Sciatic nerve (tissue), 2 donors: ENCODE results near the gene IER3IP1. TPM values are rescaled to one million over a fixed set of nuclear protein-coding genes. Genes with fewer than 3 reads are reported as not detected.

Experiments used
- ATAC-seq: fragments of 200-7000 bp; cut with Tn5 transposase; one replicate; pipeline ENCODE4 v1.9.1; 2020; ENCODE audit warnings: mild to moderate bottlenecking, moderate library complexity
- DNase-seq: peaks from one replicate; pipeline ENCODE4 v3.0.0-alpha.2; 2020; ENCODE audit warnings: low spot score
- intact Hi-C: fragments of 100-400 bp; cut with DNase I; formaldehyde crosslinking; loops from one replicate; pipeline ENCODE4 v1.14.2; 2022
- total RNA-seq: library from RNA; stranded (reverse); fragmentation: NEBNext Ultra II Directional; extraction: Animal tissue kit (Norgen Biotek cat#: 25700); gene quantifications from one replicate; pipeline ENCODE4 v1.2.1, GENCODE V29; 2021
- donor health status: DM: no; HTN: no; CAD: no.
- donor health status: DM: no; HTN: no; CAD: no.

IER3IP1 gene
- total RNA-seq, 1 donor from 2014 or later, result 8.7 TPM

GRCh38 chr18:47109720-47110119 lies 66.4 kb downstream of the IER3IP1 start:
- no peak for ATAC-seq
- intact Hi-C loops, result no loop called here
- no peak for DNase-seq

DNA sequence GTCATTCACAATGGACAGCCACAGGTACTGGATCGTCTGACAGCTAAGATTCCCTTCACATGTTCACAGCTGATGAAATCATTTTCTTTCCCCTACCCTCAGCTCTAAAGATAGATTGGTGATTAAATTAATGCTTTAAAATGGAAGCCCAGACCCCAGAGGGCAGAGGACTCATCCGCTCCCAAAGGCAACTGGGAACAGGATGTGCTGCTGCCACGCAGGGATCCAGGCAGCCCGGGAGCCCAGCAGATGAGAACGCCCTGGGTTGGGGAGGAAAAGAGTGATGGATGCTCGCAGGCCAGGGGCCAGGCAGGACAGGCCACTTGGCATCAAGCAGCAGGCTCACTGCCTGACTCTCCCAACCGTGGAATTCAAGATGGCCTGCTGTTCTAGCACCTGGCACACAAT lies 67.2 kb downstream of the IER3IP1 start:
- intact Hi-C loops, result no loop called here
- no peak for DNase-seq

GRCh38 chr18:47108373-47108772 lies 67.8 kb downstream of the IER3IP1 start:
- intact Hi-C loops, result no loop called here
- DNase-seq, result no peak
- no peak for ATAC-seq

More for the DNA sequence above, 67.2 kb downstream of the IER3IP1 start:
- ATAC-seq, result no peak

Other genes starting within 250 kb of the IER3IP1 start
- gene ELOA2, start 140.7 kb downstream of the IER3IP1 start, total RNA-seq, result not detected
- gene HDHD2, start 25.9 kb downstream of the IER3IP1 start, total RNA-seq, result 42.7 TPM
- gene SKOR2, start 75.3 kb upstream of the IER3IP1 start, total RNA-seq, result not detected